GM21825 (cell line): ENCODE data around the gene OR2T4.

Experiments
- ATAC-seq: cut with Tn5 transposase; IDR thresholded peaks from one replicate; pipeline ENCODE4 v1.9.1; 2021; ENCODE audit warnings: mild to moderate bottlenecking, moderate library complexity; ENCODE audit not compliant: unreplicated experiment

OR2T4 gene

DNA sequence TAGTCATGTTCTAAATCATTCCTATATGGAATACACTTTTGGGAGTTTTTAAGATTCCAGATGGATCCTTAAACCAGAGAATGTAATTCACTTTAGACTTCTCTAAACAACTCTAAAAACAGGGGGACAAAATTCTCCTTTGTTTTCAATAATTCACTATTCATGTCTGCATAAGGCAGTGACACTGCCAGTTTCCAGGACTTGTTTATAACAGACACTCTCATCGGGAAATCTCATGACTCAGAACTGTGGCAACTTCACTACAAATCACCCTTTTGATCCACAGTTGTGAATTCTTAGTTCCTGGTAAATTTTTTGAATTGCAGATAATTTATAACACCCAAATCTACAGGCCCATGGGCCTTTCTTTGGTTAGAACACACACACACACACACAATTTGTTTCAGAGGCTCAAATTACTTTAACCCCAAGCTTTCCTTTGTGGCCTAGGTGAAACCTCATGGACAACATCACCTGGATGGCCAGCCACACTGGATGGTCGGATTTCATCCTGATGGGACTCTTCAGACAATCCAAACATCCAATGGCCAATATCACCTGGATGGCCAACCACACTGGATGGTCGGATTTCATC is at the start of gene OR2T4:
OR2T4 (plus strand) TSS at position 545 of the 595 bp plus-strand sequence; CDS start at position 545, 0 bp downstream.
- no peak for ATAC-seq

DNA sequence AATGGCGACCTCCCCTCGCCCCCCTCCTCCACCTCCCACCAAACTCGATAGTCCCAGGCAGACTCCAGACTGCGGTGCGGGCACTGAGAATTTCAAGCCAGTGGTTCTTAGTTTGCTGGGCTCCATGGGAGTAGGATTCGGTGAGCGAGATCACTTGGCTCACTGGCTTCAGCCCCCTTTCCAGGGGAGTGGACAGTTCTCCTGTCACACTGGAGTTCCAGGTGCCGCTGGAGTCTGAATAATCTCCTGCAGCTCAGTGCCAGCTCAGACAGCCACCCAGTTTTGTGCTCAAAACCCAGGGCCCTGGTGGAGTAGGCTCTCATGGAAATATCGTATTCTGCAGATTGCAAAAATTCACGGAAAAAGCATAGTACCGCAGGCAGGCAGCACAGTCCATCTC is 44.7 kb upstream of the OR2T4 start:
- ATAC-seq = no peak

DNA sequence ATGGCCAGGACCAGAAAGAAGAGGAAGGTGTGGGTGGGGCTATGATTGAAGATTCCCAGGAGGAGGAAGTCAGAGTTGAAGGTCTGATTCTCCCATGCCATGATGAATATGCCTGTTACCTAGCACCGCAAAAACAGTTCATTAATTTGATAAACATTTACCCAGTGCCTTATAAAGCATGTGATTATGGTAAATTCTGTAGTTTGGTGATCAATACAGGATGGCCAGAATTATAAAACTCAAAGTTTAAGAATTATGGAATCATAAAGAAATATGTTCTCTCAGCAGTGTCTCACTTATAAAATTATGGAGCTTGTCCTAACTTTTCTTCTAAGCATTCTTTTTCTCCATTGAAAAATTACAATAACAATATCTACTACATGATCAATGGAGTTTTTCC is 37.0 kb upstream of the OR2T4 start, which contains the start of gene OR2M7:
OR2M7 (minus strand) TSS at position 101 of the 400 bp plus-strand sequence; CDS start at position 101, 0 bp downstream.
- no peak for ATAC-seq

DNA sequence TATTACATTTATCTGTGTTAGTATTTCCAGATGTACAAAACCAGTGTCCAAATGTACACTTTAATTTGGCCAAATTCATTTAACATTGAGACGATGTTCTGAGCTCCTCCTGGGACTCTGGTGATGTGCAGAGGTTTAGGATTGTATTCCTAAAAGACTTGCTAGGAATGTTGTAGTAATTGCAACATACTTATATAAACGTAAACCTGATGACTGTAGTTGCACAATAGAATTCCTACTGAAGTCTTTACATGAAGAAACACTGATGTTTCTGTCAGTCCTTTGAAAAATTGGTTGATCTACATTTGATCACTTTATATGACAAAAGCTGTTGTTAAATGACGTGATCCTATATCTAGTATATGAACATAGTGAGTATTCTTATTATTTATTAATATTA is 18.0 kb upstream of the OR2T4 start:
- no peak for ATAC-seq

GRCh38 chr1:248348475-248348874 is 13.0 kb upstream of the OR2T4 start, which contains the start of gene OR14C36:
Gene OR14C36 (plus strand): TSS chr1:248348775. CDS start chr1:248348775, 0 bp downstream.
- no peak for ATAC-seq

GRCh38 chr1:248359415-248359814 is 2.0 kb upstream of the OR2T4 start:
- no peak for ATAC-seq

DNA sequence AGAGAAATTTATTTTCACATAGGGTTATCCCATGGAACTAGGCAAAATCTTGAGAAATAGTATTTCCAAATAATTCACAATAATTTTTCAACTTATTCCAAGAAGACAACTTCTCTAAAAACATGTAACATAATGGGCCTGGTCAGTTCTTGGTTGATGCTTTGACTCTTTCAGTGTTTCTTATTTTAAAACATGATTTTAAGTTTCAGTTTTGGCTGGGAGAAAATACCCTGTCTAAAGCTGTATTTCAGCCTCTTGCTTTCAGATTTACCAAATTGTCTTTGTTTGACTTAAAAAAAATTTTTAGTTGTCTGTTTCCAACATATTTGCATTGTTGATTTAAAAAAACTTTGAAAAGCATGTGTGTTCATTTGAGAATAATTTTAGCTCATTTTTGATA is 5.1 kb downstream of the OR2T4 start:
- ATAC-seq = no peak

DNA sequence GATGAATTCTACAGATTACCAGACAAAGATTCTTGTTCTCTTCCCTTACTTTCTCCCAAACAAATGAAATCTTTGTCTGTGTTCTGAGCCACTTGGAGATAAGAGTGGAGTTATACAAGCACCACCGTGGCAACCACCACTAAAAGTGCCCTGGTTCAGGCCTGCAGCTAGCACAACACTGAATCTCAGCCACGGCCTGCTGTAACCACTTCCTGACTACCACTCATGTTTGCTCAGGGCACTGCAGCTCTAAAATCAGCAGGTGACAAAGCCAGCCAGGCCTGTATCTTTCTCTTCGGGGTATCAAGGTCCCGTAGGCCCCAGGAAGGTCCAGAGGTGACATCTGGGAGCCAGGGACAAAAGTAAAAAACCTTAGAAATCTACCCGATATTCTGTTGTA is 10.9 kb downstream of the OR2T4 start:
- ATAC-seq = no peak

- ATAC-seq = no peak
These were observed 12.3 kb downstream of the OR2T4 start for GRCh38 chr1:248373761-248374160.

GRCh38 chr1:248375446-248375845 is 14.0 kb downstream of the OR2T4 start, which contains the start of gene OR2T6:
Gene OR2T6 (plus strand): TSS chr1:248375746. CDS start chr1:248387609, 11,863 bp downstream.
- ATAC-seq = no peak

- no peak for ATAC-seq
These were observed 15.5 kb downstream of the OR2T4 start for GRCh38 chr1:248376916-248377315.

DNA sequence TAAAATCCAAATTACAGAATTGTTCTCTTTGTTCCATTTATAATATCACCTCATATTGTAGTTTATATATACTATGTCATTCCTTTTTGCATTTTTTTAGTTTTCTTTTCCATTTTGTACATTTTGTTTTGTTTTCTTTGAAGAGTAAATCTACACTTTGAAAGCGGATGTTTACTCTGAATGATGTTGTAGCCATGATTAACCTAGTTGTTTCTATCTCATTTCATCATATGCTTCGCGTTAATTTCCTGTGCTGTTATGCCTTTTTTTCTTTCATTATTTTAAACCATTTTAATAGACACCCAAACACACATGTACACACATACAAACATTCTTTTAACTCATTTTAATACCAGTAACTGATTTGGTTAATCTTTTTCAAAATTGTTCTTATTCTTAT is 19.4 kb downstream of the OR2T4 start:
- ATAC-seq = no peak

- no peak for ATAC-seq
These were observed 27.0 kb downstream of the OR2T4 start for GRCh38 chr1:248388426-248388825.

DNA sequence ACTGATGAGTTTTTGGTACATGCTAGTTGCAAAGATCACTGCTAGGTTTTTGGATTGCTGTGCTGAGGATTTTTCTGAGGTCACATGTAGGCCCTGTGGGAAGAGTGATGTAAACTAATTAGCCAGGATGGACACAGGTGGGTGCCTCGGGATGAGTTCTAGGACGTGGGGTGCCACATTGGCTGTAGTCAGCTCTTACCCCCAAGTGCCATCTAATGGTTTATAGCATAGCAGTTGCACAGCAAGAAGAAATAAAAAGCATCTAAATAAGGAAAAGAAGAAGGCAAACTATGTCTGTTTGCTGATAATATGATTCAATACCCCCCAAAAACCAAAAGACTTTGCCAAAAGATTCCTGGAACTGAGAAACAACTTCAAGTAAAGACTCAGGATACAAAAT is 31.6 kb downstream of the OR2T4 start:
- no peak for ATAC-seq

DNA sequence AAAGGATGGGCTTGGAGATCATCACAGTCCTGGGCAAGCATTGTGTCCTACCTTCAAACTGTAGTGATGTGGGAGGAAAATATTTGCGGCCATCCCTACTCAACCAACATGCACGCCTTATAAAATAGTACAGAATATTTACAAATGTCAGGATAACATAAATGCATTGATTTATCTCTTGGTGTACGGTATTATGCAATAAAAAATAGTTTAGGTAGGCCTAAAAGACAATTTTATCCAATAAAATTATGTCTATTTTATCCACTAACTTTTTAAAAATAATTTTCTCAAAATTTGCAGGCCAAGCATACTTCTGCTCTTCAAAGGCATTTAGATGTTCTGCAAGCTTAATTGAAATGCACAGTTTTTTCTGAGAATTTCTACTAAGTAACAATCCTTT is 41.3 kb downstream of the OR2T4 start, which contains the start of gene OR2T1:
OR2T1 (plus strand) TSS at position 301 of the 400 bp plus-strand sequence. CDS start 3,100 bp downstream, outside the sequence.
- no peak for ATAC-seq

- ATAC-seq = no peak
These were observed 42.6 kb downstream of the OR2T4 start for GRCh38 chr1:248404024-248404423.

DNA sequence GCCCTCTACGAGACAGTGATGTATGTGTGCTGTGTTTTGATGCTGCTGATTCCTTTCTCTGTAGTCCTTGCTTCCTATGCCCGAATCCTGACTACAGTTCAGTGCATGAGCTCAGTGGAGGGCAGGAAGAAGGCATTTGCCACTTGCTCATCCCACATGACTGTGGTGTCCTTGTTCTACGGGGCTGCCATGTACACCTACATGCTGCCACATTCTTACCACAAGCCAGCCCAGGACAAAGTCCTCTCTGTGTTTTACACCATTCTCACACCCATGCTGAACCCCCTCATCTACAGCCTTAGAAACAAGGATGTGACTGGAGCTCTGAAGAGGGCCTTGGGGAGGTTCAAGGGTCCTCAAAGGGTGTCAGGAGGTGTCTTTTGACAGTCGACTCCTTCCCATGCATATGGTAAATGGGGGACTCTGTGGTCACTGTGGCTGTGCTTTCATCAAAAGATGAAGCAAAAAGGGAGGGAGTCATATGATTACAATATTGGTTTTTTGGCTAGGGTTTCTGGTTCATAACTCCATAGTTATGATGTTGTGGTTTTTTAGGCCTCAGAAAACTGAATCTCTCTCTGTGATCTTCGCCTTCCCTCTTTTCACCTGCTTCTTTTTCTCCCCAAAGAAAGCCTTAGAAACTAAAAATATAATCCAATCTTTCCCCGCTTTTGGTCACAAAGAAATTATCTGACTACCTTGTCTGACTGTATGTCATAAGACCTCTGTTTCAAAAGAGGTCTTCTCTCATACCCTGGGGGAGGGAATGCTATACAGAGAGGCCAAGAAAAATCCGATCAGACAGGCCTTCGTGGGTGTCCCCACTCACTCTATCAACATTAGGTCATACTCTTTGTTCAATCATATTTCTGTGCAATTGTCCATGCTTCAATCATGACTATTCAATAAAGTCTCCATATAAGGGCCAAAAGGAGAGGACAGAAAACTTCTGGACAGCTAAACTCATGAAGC is 45.5 kb downstream of the OR2T4 start:
- no peak for ATAC-seq
